HEK293 (cell line): ENCODE results near the gene PDE4D.

ENCODE experiments used
- ZNF121 ChIP-seq: fragments of 450-650 bp; formaldehyde crosslinking; IDR thresholded peaks from 2 replicates; pipeline ENCODE4 v1.5.1; 2016; ENCODE audit warnings: missing biosample characterization, missing genetic modification characterization
- ZNF624 ChIP-seq: fragments of 450-650 bp; formaldehyde crosslinking; IDR thresholded peaks from 2 replicates; pipeline ENCODE4 v1.5.1; 2017; ENCODE audit warnings: missing biosample characterization, missing genetic modification characterization
- TF ChIP-seq, protein P1 (sequence below): fragments of 450-650 bp; formaldehyde crosslinking; IDR thresholded peaks from 2 replicates; pipeline ENCODE4 v1.5.1; 2016; ENCODE audit warnings: missing biosample characterization, missing genetic modification characterization

GRCh38 chr5:58926541-58926935, 967.0 kb downstream of the PDE4D start:
- TF ChIP-seq ZNF121 (tag by site-specific recombination), result no peak
- TF ChIP-seq, protein P1, sequence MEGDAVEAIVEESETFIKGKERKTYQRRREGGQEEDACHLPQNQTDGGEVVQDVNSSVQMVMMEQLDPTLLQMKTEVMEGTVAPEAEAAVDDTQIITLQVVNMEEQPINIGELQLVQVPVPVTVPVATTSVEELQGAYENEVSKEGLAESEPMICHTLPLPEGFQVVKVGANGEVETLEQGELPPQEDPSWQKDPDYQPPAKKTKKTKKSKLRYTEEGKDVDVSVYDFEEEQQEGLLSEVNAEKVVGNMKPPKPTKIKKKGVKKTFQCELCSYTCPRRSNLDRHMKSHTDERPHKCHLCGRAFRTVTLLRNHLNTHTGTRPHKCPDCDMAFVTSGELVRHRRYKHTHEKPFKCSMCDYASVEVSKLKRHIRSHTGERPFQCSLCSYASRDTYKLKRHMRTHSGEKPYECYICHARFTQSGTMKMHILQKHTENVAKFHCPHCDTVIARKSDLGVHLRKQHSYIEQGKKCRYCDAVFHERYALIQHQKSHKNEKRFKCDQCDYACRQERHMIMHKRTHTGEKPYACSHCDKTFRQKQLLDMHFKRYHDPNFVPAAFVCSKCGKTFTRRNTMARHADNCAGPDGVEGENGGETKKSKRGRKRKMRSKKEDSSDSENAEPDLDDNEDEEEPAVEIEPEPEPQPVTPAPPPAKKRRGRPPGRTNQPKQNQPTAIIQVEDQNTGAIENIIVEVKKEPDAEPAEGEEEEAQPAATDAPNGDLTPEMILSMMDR, result no peak
- no peak for TF ChIP-seq ZNF624 (tag by site-specific recombination)
